B cell (primary cell): Measurements from ENCODE around the gene RC3H1. TPM values are rescaled to one million over a fixed set of nuclear protein-coding genes. Genes with fewer than 3 reads are reported as not detected.

Experiments used
- ATAC-seq: fragments of 200-7000 bp; cut with Tn5 transposase; one replicate; pipeline ENCODE4 v1.10.0; 2021; ENCODE audit warnings: low read depth, mild to moderate bottlenecking, moderate number of reproducible peaks, moderate library complexity
- CTCF ChIA-PET: fragments of 350-600 bp; sonication (Branson Sonifier 250); formaldehyde crosslinking; loops from one replicate; lab custom pipeline; 2021; ENCODE audit warnings: antibody characterized with exemption, inconsistent platforms; lab: Charles Lee
- POLR2A ChIA-PET: fragments of 350-600 bp; sonication (Branson Sonifier 250); formaldehyde crosslinking; loops from one replicate; lab custom pipeline; 2021; ENCODE audit warnings: antibody characterized with exemption; lab: Charles Lee
- DNase-seq: peaks from one replicate; pipeline ENCODE4 v3.0.0; 2013
- H2AFZ ChIP-seq: 2 replicates; pipeline ENCODE4 v1.6.1; 2012; ENCODE audit warnings: mild to moderate bottlenecking, low read depth, low read length; ENCODE audit not compliant: insufficient read depth, poor library complexity, severe bottlenecking
- H3K27ac ChIP-seq, 2 donors: 1 replicate in 1 of 2; 2 replicates in 1 of 2; pipeline ENCODE4 v1.5.1; 2012 to 2013; ENCODE audit warnings: low read length in 2 of 2, mild to moderate bottlenecking in 2 of 2, moderate library complexity in 1 of 2
- H3K27me3 ChIP-seq, 4 experiments: fragments of 200-600 bp in 1 of 4; sonication (generic) in 1 of 4; replicated peaks in 1 of 4; 1 replicate in 2 of 4; 2 replicates in 2 of 4; pipeline versions ENCODE4 v1.6.1 to v1.7.0; 2013 to 2016; ENCODE audit warnings: low read length in 3 of 4, mild to moderate bottlenecking in 2 of 4, mixed read lengths in 1 of 4, moderate library complexity in 1 of 4; ENCODE audit not compliant: insufficient read depth in 4 of 4, control insufficient read depth in 3 of 4; ENCODE audit errors: control extremely low read depth in 1 of 4
- H3K36me3 ChIP-seq, 2 experiments: replicated peaks in 1 of 2; 1 replicate in 1 of 2; 2 replicates in 1 of 2; pipeline versions ENCODE4 v1.6.1 to v1.7.1; 2013; ENCODE audit warnings: low read length in 1 of 2; ENCODE audit not compliant: insufficient read depth in 2 of 2, control insufficient read depth in 1 of 2; ENCODE audit errors: control extremely low read depth in 1 of 2, extremely low read depth in 1 of 2
- H3K4me1 ChIP-seq, 2 donors: fragments of 200-600 bp in 1 of 2; sonication (generic) in 1 of 2; 1 replicate in 1 of 2; 2 replicates in 1 of 2; pipeline versions ENCODE4 v1.5.1 to v1.6.1; 2013 to 2017; ENCODE audit warnings: low read length in 2 of 2; ENCODE audit not compliant: control insufficient read depth in 2 of 2, insufficient read depth in 2 of 2
- H3K4me2 ChIP-seq: replicated peaks from 2 replicates; pipeline ENCODE3; 2012; ENCODE audit warnings: mild to moderate bottlenecking, low read depth, low read length; ENCODE audit not compliant: poor library complexity, severe bottlenecking
- H3K4me3 ChIP-seq, 5 experiments: fragments of 200-600 bp in 1 of 5; sonication (generic) in 1 of 5; 1 replicate in 3 of 5; 2 replicates in 2 of 5; pipeline versions ENCODE4 v1.5.1 to v1.7.0; 2011 to 2016; ENCODE audit warnings: low read length in 4 of 5, mild to moderate bottlenecking in 4 of 5, low read depth in 2 of 5, control low read depth in 1 of 5, moderate library complexity in 1 of 5; ENCODE audit not compliant: insufficient read depth in 1 of 5; ENCODE audit errors: control extremely low read depth in 1 of 5, extremely low read depth in 1 of 5
- H3K79me2 ChIP-seq: fragments of 200-600 bp; sonication (generic); one replicate; pipeline ENCODE4 v1.6.0; 2016; ENCODE audit warnings: low read length; ENCODE audit not compliant: control insufficient read depth, insufficient read depth
- H3K9ac ChIP-seq: fragments of 200-600 bp; sonication (generic); 2 replicates; pipeline ENCODE4 v1.6.1; 2017; ENCODE audit warnings: mild to moderate bottlenecking, low read length, moderate library complexity
- H3K9me3 ChIP-seq, 3 donors: one replicate each; pipeline versions ENCODE4 v1.6.1 to v1.7.1; 2013; ENCODE audit warnings: low read length in 2 of 3; ENCODE audit not compliant: control insufficient read depth in 2 of 3, insufficient read depth in 1 of 3; ENCODE audit errors: control extremely low read depth in 1 of 3
- H4K20me1 ChIP-seq: 2 replicates; pipeline ENCODE4 v1.6.0; 2012; ENCODE audit warnings: mild to moderate bottlenecking, low read length; ENCODE audit not compliant: insufficient read depth, control insufficient read depth, poor library complexity, severe bottlenecking
- H3K27ac Mint-ChIP-seq: one replicate; pipeline ENCODE4 v1.8.0; 2021; ENCODE audit warnings: mixed read lengths
- H3K27me3 Mint-ChIP-seq: one replicate; pipeline ENCODE4 v1.8.0; 2021; ENCODE audit warnings: mixed read lengths
- H3K4me1 Mint-ChIP-seq: one replicate; pipeline ENCODE4 v1.8.0; 2021; ENCODE audit warnings: mixed read lengths
- H3K4me3 Mint-ChIP-seq: one replicate; pipeline ENCODE4 v1.8.0; 2021; ENCODE audit warnings: mixed read lengths
- H3K9me3 Mint-ChIP-seq: one replicate; pipeline ENCODE4 v1.8.0; 2022; ENCODE audit warnings: mixed read lengths; ENCODE audit not compliant: insufficient read depth
- CTCF ChIP-seq: fragments of 200-600 bp; IDR thresholded peaks from one replicate; pipeline ENCODE4 v1.8.0; 2022; ENCODE audit warnings: antibody characterized with exemption, mild to moderate bottlenecking
- EZH2 ChIP-seq: IDR thresholded peaks from 2 replicates; pipeline ENCODE4 v1.6.1; 2012; ENCODE audit warnings: borderline replicate concordance, low read depth, mild to moderate bottlenecking, moderate library complexity, low read length; ENCODE audit not compliant: insufficient read depth, poor library complexity, severe bottlenecking
- WGBS: methylation state at CpG from one replicate; pipeline ENCODE4 v1.1.5; 2013; ENCODE audit warnings: missing lambda C conversion rate; ENCODE audit not compliant: insufficient coverage; 5-methylcytosine and 5-hydroxymethylcytosine counted together
- intact Hi-C: fragments of 100-400 bp; cut with micrococcal nuclease; formaldehyde crosslinking; loops from one replicate; pipeline ENCODE4 v1.10.0; 2022
- polyA plus RNA-seq: library from polyadenylated mRNA; depleted of rRNA; stranded (reverse); fragments of >200 nt; gene quantifications from 2 replicates; pipeline ENCODE4 v1.2.3, GENCODE V29; 2012
- total RNA-seq, 2 donors: library from RNA; stranded (reverse); fragments of 120-200 nt in 1 of 2; gene quantifications; 1 replicate in 1 of 2; 2 replicates in 1 of 2; pipeline versions ENCODE4 v1.2.3 to v1.2.4, GENCODE V29; 2013 to 2022

RC3H1 gene
- total and polyA plus RNA-seq, 2 donors (not counting 1 experiment from before 2014, with no cell fraction given), result 6.8 to 84.5 TPM

GRCh38 chr1:173900427-173900826, 121.7 kb downstream of the RC3H1 start:
- H3K9ac ChIP-seq, result no peak overlapping the region
- no peaks in the 10 kb centered on the region for H3K27me3 ChIP-seq
- H3K27ac Mint-ChIP-seq, result no peak overlapping the region
- H3K4me3 ChIP-seq, result no peak overlapping the region
- ChIA-PET POLR2A (no interaction called here), CTCF (no interaction called here)
- no peaks in the 10 kb centered on the region for H4K20me1 ChIP-seq
- intact Hi-C loops, result no loop called here
- TF ChIP-seq CTCF, result no peak
- no peak for TF ChIP-seq EZH2
- H3K4me3 Mint-ChIP-seq, result no peak overlapping the region
- peaks cover 0 to 2% of the 10 kb centered on the region in 2 experiments for H3K36me3 ChIP-seq
- peaks cover 18% of the 10 kb centered on the region for H3K4me1 Mint-ChIP-seq
- no peaks in the 10 kb centered on the region for H3K27me3 Mint-ChIP-seq
- no peaks in the 10 kb centered on the region for H3K9me3 ChIP-seq
- H3K4me2 ChIP-seq, result no peak overlapping the region
- no peak overlapping the region for H2AFZ ChIP-seq
- ATAC-seq, result no peak
- 100% methylated on average over 1 of the region's 2 CpGs for WGBS
- peaks cover 11% of the 10 kb centered on the region for H3K79me2 ChIP-seq
- H3K4me1 ChIP-seq, result peaks cover 0 to 13% of the 10 kb centered on the region in 2 donors
- no peaks in the 10 kb centered on the region for H3K9me3 Mint-ChIP-seq
- H3K27ac ChIP-seq, result no peak overlapping the region
- DNase-seq, result no peak

GRCh38 chr1:173894189-173894588, 128.0 kb downstream of the RC3H1 start:
- no peaks in the 10 kb centered on the region for H3K27me3 Mint-ChIP-seq

More at GRCh38 chr1:173894189-173894588, 128.0 kb downstream of the RC3H1 start:
- H3K4me1 ChIP-seq, result peaks cover 0 to 13% of the 10 kb centered on the region in 2 donors
- peaks cover 30% of the 10 kb centered on the region for H3K79me2 ChIP-seq
- ChIA-PET CTCF (no interaction called here), POLR2A (no interaction called here)
- intact Hi-C loops, result no loop called here
- peaks cover 19% of the 10 kb centered on the region for H3K4me1 Mint-ChIP-seq
- no peak overlapping the region for H3K9ac ChIP-seq
- H3K27ac ChIP-seq, result no peak overlapping the region
- H3K27me3 ChIP-seq, result no peaks in the 10 kb centered on the region
- H3K4me2 ChIP-seq, result no peak overlapping the region
- H3K36me3 ChIP-seq, result peaks cover 3 to 7% of the 10 kb centered on the region in 2 experiments
- no peak overlapping the region for H3K27ac Mint-ChIP-seq
- H3K9me3 ChIP-seq, result no peaks in the 10 kb centered on the region
- no peaks in the 10 kb centered on the region for H3K9me3 Mint-ChIP-seq
- H3K4me3 ChIP-seq, result no peak overlapping the region
- no peak for TF ChIP-seq CTCF
- TF ChIP-seq EZH2, result no peak
- no peak for ATAC-seq
- 56% methylated on average over 1 of the region's 3 CpGs for WGBS
- peaks cover 6% of the 10 kb centered on the region for H4K20me1 ChIP-seq
- DNase-seq, result no peak
- H2AFZ ChIP-seq, result no peak overlapping the region
- no peak overlapping the region for H3K4me3 Mint-ChIP-seq
